Uterus (tissue), 2 donors: Measurements from ENCODE around the gene GABRB1.

Experiments
- POLR2A ChIP-seq, 2 donors: fragments of 450-650 bp; IDR thresholded peaks; one replicate each; pipeline ENCODE4 v1.6.1; 2016; ENCODE audit warnings: antibody characterized with exemption in 2 of 2, mild to moderate bottlenecking in 1 of 2, moderate library complexity in 1 of 2
- TF ChIP-seq, protein P1 (sequence below), 4 experiments: fragments of 200-600 bp in 2 of 4; fragments of 450-650 bp in 2 of 4; sonication (generic) in 2 of 4; IDR thresholded peaks; one replicate each; pipeline ENCODE4 v1.5.1; 2016 to 2019; ENCODE audit warnings: antibody characterized with exemption in 4 of 4, mild to moderate bottlenecking in 2 of 4, moderate library complexity in 1 of 4

DNA sequence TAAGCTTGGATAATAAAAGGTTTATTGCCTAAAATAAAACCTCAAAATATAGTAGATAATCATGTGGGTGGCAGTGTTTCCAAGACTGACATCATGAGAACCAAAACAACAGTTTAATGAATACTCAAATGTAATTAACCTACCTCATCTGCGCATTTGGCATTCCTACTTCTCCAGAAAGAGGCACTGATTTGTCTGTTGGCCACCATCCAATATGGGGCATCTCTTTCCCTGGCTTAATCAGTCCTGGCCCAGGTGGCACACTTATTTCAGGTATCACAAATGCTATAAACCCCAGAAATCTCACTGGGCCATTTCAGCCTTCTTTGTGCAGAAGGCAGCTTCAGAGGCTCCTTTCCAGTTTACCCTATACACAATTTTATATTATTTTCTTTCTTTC lies 239.9 kb downstream of the GABRB1 start:
- TF ChIP-seq, protein P1, sequence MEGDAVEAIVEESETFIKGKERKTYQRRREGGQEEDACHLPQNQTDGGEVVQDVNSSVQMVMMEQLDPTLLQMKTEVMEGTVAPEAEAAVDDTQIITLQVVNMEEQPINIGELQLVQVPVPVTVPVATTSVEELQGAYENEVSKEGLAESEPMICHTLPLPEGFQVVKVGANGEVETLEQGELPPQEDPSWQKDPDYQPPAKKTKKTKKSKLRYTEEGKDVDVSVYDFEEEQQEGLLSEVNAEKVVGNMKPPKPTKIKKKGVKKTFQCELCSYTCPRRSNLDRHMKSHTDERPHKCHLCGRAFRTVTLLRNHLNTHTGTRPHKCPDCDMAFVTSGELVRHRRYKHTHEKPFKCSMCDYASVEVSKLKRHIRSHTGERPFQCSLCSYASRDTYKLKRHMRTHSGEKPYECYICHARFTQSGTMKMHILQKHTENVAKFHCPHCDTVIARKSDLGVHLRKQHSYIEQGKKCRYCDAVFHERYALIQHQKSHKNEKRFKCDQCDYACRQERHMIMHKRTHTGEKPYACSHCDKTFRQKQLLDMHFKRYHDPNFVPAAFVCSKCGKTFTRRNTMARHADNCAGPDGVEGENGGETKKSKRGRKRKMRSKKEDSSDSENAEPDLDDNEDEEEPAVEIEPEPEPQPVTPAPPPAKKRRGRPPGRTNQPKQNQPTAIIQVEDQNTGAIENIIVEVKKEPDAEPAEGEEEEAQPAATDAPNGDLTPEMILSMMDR (IDR thresholded peaks at IDR 0.05), result no peak
- no peak for TF ChIP-seq POLR2A (IDR thresholded peaks at IDR 0.05)
